Adipose tissue (tissue), 3 donors: ENCODE results near the gene HAGHL. TPM values are rescaled to one million over a fixed set of nuclear protein-coding genes. Genes with fewer than 3 reads are reported as not detected.
"Not testable (repeated sequence)": the region's sequence is repeated elsewhere in the genome, so short reads cannot be mapped to it uniquely, and the experiment has no call there.

Experiments
- H3K27ac ChIP-seq: one replicate; pipeline ENCODE4 v1.5.1; 2013; ENCODE audit warnings: low read depth, low read length
- WGBS, 3 donors: extraction: QIAGEN DNeasy Blood & Tissue Kit; methylation state at CpG; one replicate each; pipeline ENCODE4 v1.1.7; 2013; 5-methylcytosine and 5-hydroxymethylcytosine counted together
- polyA plus RNA-seq, 3 donors: library from polyadenylated mRNA; stranded (reverse); fragments of 200-250 nt; gene quantifications; one replicate each; pipeline ENCODE4 v1.2.3, GENCODE V29; 2013
- donor health status: healthy with polysubstance abuse.
- donor health status: Bipolar disorder and iron deficiency.
- donor health status: healthy.

The HAGHL gene
- polyA plus RNA-seq, 3 donors: 2.0 to 2.6 (median 2.5) TPM

DNA sequence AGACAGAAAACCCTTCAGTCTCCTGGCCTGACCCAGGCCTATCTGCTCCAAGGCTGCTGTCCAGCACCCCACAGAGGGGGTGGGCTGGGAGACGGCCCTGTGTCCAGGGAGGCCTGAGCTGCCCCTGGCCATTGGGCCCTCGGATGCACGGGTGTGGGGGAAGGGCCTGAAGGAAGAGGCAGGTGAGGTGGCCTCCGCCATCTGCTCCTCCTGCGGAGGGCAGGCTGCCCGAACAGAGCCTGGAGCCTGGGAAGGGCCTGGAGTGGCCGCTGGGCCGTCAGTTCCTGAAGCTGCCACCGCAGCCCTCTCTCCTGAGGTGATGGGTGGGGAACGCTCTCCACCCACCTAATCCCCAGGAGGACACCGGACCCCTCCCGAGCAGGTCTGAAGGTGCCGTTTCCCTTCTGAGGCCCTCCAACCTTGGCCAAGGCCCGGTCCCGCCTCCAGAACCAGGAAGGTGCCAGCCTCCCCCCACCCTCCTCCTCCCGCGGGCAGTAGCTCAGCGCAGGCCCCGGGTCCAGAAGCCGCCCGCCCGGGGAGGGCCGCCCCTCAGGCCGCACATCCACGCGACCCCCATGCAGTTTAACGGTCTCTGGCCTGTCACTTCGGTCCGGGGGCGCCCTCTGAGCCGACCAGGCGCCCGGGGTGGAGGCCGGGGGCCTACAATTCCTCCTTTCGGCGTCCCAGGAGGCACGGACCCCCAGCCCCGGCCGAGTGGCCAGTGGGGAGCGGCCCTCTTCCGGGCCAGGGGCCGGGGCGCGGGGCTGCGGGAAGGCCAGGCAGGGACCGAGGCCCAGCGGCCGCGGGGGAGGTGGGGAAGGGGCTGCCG is 22.1 kb upstream of the HAGHL start:
- no peak overlapping the region for H3K27ac ChIP-seq
- 11 to 16% (median 12%) methylated on average over 28 to 50 of the region's 50 CpGs for WGBS, 3 donors

DNA sequence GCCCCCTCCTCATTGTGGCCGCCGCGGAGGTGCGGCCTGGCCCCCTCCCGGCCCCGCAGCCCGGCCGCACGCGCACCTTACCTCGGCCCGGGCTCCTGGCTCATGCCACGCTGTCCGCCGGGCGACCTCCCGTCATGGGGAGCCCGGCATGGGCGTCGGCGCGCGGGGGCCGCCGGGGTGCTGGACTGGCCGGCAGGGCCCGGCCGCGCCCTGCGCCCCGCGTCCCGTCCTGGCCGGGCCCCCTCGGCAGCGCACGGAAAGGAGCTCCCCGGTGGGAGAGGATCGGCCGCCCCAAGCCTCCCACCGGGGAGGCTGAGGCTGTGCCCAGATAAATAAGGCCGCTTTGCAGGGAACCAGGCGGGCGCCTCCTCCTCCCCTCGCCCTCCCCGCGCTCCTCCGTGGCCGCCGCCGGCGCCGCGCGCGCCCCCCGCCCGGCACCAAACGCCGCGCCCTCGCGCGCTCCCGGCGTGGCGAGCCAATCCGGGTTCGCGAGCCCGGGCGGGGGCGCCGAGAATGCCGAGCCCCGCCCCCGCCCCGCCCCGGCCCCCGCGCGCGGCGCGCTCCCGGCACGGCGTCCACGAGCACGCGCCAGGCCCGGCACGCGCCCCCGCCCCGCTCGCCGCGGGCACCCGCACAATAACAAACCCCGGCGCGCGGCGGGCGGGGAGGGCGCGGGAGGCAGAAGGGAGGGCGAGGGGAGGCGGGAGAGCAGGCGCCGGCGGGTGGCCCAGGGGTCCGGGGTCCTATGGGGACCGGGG is 21.3 kb upstream of the HAGHL start, which contains the start of gene FBXL16:
Gene FBXL16, minus strand, starts transcription at position 371 of the 758 bp plus-strand sequence. CDS start 8,396 bp downstream, outside the sequence.
- H3K27ac ChIP-seq: no peak within 1 kb of the TSS
- WGBS, 3 donors: 1 to 4% (median 1%) methylated on average over 43 to 111 of the region's 115 CpGs

DNA sequence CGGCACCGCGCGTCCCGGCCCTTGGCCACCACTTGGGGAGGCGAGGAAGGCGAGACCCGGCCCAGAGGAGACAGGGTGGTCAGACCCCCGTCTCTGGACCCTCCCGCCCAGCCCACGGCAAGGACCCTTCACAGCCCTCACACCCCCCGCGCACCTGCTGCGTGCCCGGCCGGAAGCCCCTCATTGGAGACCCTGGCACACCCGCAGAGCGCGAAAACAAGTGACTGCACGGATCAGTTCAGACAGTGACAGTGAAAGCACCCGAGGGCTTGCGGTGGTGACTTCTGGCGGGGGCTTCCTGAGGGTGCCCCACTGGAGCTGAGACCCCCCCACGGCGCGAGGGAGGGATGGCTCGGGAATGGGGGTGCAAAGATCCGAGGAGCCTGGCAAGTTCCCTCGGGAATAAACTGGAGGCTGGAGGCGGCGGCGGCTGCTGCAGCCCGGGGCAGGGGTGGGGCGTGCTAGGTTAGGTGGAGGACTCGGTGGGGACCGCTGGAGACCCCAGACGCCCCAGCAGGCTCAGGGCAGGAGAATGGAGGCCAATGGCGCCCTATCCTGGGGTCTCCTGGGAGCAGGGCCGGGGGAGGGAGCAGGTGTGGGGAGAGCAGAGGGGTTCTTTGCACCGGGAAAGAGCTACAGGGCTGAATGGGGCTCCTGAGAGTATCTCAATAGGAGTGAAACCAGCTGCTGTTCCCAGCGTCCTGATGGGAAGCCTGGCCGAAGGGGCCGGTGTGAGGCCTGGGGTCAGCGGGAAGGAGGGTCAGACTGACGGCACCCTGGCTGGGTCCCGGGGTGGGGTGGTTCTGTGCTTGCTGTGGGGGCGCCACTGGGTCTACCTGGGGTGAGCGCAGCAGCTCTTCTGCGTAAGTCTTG is 20.5 kb upstream of the HAGHL start:
- WGBS, 3 donors: 3 to 5% (median 4%) methylated on average over 39 to 49 of the region's 49 CpGs

DNA sequence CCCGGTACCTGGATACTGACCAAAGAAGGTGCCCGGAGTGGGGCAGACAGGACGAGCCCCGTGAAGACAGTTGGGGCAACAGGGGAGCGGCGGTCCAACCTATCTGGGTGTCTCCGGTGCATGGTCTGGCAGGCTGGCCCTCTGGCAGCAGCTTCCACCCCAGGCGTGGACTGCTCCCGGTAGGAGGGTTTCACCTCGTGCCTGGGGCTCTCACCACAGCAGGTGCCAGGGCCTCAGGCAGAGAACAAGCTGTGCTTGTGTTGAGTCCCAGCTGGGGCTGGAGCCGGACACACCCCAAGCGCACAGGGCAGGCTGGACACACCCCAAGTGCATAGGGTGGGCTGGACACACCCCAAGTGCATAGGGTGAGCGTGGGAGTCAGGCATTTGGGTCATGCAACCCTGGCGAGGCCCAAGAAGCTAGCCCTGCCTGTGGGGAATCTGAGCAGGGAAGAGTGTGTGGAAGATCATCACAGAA is 19.8 kb upstream of the HAGHL start:
- 30 to 40% (median 38%) methylated on average over 14 of the region's 14 CpGs for WGBS, 3 donors
- H3K27ac ChIP-seq: no peak overlapping the region

More for the DNA sequence above, 20.5 kb upstream of the HAGHL start:
- H3K27ac ChIP-seq: no peak overlapping the region

DNA sequence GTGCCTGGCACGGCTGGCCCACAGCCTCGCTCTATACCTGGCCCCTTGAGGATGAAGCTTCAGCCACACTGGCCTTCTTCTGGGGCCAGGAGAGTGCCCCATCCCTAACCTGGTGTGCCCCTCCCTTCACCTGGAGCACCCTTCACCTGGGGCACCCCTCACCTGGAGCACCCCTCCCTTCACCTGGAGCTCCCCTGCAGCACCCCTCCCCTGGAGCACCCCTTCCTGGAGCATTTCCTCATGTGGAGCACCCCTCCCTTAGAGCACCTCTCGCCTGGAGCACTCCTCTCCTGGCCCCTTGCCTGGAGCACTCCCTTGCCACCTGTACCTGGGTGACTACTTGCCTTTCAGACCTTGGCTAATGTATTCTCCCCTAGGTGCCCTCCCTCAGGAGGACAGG is 18.9 kb upstream of the HAGHL start:
- no peak overlapping the region for H3K27ac ChIP-seq
- 48 to 51% (median 48%) methylated on average over 3 of the region's 3 CpGs for WGBS, 3 donors

DNA sequence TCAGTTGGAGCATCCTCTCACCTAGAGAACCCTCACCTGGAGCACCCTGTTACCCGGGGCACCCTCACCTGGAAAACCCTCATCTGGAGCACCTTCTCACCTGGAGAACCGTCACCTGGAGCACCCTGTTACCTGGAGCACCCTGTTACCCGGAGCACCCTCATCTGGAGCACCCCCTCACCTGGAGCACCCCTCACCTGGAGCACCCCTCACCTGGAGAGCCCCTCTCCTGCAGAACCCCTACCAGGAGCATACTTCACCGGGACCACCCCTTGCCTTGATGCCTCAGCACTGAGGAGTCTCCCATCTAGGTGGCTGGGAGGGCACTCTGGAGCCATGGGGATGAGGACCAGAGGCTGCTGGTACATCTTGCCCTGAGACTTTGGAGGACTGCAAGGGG is 17.9 kb upstream of the HAGHL start:
- no peak overlapping the region for H3K27ac ChIP-seq
- whole genome bisulfite sequencing, 3 donors: 62 to 79% (median 69%) methylated on average over 4 of the region's 4 CpGs

DNA sequence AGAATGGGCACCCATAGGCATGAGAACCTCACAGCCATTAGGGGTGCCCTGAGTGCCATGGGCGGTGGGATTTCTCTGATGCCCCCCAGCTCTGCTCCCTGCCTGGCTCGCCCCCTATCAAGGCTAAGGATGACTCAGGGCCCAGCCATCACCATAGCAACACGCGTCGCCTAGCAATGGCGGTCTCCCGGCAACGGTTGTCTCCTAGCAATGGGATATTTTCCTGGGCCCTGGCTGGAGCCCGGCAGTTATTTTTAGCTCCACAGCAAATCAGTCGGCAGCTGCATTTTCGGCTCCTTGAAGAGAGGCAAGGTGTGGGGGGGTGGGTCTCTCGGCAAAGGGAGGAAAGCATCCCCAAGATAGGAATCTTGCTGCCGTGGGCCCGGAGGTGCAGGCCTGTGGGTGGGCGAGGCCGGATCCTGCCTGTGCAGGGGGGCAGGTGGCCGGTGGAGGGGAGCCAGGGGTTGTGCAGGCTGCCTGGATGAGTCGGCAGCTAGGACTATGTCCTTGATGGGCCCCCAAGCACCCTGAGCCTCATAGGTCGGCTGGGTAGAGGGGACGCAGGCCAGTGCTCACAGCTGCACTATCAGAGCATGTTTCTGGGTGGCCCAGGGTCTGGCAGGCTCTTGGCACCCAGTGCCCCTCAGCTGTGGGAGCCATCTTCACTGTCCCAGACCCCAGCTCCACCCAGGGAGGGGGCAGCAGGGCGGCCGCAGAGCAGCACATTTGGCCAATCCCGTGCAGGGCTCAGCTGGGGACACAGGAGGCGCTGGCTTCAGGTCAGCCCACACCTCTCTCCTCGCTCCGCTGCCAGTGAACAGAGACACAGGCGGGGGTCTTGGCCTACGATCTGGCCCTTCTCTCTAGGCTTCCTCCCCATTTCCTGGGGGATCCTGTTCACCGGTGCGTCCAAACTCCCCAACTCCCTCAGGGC is 17.1 kb upstream of the HAGHL start:
- H3K27ac ChIP-seq: no peak overlapping the region
- WGBS, 3 donors: 25 to 28% (median 27%) methylated on average over 30 of the region's 30 CpGs

DNA sequence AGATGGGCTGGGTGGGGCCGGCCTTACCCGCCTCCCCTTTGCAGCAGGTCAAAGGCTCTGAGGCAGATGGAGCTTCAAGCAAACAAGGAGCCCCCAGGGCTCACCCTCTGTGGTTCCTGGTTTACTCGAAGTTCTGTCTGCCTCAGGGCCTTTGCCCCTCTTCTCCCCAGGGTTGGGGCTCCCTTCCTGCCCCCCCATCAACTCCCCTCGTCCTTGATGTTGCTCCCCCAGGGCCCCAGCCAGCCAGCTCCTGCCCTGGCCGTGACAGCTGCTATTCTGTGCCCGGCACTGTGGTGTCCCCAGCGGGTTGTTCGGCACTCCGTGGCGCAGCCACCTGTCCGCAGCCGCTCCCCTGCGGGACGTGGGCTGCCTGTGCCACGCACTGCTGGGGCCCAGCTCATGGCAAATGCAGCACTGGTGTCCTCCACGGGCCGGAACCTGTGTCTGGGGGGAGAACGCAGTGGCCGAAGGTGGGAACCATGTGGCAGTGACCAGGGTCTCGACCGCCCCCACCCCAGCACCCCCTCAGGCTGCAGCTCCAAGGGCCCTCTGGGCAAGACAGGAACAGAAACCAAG is 16.3 kb upstream of the HAGHL start:
- no peak overlapping the region for H3K27ac ChIP-seq
- 62 to 68% (median 67%) methylated on average over 21 of the region's 21 CpGs for WGBS, 3 donors

DNA sequence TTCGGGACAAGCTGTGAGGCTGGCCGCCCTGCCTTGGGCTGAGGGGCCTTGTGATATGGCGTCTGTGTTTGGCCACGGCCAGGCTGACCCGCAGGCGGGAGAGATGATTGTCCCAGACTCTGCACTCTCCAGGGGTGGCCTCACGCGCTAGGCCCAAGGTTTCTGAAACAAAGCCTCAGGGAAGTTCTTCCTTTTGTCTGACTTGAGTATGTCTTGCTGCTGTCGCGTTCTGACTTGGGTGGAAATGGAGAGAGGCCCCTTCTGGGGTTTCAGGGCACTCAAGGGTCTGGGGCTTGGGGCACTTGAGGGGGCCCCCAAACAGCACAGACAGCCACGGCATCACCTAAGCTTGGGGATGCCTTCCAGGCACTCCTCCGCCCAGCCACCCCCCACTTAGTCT is 15.8 kb upstream of the HAGHL start:
- no peak overlapping the region for H3K27ac ChIP-seq
- WGBS, 3 donors: 56 to 75% (median 74%) methylated on average over 12 of the region's 12 CpGs

DNA sequence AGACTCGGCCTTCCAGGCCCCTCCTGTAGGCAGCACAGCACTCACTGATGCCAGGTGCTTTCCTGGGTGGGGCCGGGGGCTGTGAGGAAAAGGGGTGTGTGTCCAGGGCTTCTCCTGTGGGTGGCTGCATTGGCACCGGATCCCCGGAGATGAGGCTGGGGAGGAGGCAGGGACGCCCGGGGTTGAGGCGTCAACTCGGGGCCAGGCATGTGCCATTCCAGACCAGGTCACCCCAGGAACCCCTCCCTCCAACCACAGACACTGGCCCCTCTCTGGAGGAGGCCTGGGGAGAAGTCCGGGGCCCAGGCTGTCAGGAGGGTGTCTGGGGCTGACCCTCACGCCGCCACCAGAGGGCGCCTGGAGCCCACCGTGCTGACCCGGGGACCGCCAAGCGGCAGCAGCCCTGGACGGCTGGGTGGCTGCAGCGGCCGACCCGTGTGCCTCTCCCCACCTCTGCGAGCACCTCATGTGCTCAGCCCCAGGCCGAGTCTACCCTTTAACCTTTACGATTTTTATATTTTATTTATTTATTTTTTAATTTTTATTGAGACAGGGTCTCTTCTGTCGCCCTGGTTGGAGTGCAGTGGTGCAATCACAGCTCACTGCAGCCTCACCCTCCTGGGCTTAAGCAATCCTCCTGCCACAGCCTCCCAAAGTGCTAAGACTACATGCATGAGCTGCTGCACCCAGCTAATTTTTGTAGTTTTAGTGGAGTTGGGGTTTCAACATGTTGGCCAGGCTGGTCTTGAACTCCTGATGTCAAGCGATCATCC is 15.2 kb upstream of the HAGHL start:
- no peak overlapping the region for H3K27ac ChIP-seq
- 9 to 11% (median 9%) methylated on average over 22 to 25 of the region's 25 CpGs for WGBS, 3 donors

DNA sequence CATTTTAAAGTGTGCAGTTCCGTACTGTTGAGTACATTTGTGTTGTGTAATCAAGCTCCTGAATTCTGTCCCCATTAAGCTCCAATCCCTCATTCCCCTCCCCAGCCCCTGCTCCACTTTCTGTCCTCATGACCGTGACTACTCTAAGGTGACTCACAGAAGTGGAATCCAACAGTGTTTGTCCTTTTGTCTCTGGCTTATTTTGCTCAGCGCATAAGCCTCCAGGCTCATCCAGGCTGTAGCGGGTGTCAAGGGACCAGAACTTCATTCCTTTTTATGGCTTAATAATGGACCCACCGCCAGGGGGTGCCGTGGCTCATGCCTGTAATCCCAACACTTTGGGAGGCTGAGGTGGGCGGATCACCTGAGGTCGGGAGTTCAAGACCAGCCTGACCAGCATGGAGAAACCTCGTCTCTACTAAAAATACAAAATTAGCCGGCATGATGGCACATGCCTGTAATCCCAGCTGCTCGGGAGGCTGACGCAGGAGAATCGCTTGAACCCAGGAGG is 14.1 kb upstream of the HAGHL start:
- 50 to 56% (median 50%) methylated on average over 13 of the region's 13 CpGs for WGBS, 3 donors

DNA sequence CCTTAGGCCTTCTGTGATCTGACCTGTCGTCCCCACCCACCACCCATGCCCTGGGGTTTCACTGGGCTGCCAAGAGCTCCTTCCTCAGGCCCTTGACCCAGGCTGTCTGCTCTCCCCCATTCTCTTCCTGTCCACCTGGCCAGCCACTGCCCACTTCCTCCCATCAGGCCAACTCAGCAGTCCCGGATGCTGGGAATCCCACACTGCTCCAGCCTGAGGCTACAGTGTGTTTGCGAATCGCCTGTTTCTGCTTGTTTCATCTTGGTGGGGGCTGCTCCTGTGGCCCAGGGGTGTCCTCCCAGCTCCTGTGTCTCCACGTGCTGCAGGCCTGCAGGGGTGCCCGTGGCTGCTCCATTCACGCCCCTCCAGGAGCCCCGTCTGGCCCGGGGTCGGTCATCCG is 12.8 kb upstream of the HAGHL start:
- H3K27ac ChIP-seq: no peak overlapping the region
- WGBS, 3 donors: 63 to 70% (median 63%) methylated on average over 11 of the region's 11 CpGs

More for the DNA sequence above, 14.1 kb upstream of the HAGHL start:
- H3K27ac ChIP-seq: not testable (repeated sequence)

DNA sequence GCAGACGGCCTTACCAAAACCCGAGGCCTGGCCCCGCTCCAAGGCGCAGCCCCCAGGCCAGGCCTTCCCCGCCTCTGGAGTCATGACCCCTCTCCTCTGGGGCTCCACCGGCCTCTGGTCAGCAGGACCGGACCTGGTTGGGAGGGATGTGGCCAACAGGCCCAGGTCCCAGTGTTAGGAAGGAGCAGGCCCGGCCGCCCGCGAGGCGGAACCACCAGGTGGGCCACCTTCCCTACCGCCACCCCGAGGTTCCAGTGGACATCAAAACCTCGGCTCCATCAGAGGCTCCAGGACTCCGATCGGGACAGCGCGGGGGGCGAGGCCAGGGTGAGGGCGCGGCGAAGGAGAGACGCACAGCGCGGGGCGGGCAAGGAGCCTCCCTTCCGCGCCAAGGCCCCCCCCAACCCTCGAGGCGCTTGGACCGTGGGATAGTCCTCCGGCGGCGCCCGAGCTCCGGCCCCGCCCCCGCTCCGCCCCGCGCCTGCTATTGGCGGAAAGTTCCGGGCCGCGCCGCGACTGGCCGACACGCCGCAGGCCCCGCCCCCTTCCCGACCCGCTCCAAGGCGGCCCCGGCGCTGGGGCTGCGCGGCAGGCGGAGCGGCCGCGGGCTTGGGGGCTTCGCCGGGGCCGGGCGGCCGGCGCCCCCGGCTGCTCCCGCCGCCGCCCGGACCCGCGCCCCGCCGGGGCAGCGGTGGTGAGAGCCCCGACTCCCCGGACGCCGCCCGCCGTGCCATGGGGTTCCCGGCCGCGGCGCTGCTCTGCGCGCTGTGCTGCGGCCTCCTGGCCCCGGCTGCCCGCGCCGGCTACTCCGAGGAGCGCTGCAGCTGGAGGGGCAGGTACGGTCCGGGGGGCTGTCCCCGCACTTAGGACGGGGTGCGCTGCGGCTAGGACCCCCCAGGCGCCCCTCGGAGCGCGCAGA is 12.1 kb upstream of the HAGHL start, which contains the start of gene METRN:
Gene METRN, plus strand, starts transcription at position 561 of the 919 bp plus-strand sequence. Its CDS starts 172 bp downstream, at position 733.
- H3K27ac ChIP-seq: no peak within 1 kb of the TSS
- WGBS, 3 donors: 4 to 6% (median 4%) methylated on average over 74 to 108 of the region's 108 CpGs

DNA sequence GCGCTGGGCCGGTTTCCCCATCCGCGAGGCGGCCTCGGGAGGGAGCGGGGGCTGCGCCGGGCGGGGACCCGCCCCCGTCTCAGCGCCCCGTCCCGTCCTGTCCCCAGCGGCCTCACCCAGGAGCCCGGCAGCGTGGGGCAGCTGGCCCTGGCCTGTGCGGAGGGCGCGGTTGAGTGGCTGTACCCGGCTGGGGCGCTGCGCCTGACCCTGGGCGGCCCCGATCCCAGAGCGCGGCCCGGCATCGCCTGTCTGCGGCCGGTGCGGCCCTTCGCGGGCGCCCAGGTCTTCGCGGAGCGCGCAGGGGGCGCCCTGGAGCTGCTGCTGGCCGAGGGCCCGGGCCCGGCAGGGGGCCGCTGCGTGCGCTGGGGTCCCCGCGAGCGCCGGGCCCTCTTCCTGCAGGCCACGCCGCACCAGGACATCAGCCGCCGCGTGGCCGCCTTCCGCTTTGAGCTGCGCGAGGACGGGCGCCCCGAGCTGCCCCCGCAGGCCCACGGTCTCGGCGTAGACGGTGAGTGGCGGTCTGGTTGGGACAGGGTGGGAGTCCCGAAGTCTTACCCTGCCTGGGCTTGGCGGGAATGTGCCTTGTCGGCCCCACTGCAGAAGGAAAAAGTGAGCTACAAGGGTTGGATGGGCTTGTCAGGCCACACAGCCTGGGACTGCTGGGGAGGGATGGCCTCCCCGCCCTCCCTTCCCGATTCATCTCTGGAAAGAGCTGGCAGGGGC is 11.3 kb upstream of the HAGHL start:
- no peak overlapping the region for H3K27ac ChIP-seq
- WGBS, 3 donors: 1 to 3% (median 2%) methylated on average over 44 to 74 of the region's 74 CpGs

DNA sequence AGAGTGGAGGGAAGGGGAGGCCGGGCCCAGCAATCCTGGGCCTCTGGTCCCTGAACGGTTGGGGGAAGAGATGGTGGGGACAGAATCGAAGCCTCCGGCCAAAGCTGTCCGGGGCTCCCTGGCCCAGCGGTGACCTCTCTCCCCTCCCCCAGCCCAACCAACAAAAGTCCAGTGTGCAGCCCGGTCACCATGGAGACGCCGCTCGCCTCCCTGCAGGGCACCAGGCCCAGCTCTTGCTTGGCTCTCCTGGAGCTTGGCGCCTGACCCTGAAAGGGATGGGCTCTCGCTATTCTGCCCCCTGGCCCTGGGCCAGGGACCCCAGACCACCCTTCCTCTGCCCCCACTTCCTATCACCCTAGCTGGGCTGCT is 10.7 kb upstream of the HAGHL start:
- 16 to 34% (median 27%) methylated on average over 10 to 12 of the region's 12 CpGs for WGBS, 3 donors

More for the DNA sequence above, 10.7 kb upstream of the HAGHL start:
- no peak overlapping the region for H3K27ac ChIP-seq
